ENCODE data around the gene GNB4.

GRCh38 chr3:179447251-179447650, 4.0 kb downstream of the GNB4 start:
- TF ChIP-seq CTCF (IDR thresholded peaks at IDR 0.05; ENCODE audit: poor library complexity) (no peak), EZH2 (IDR thresholded peaks at IDR 0.05; ENCODE audit: borderline replicate concordance) (no peak), EZH2phosphoT487 (IDR thresholded peaks at IDR 0.05; ENCODE audit: low read depth, severe bottlenecking, unreplicated experiment) (no peak)

Data from hepatocyte (in vitro differentiated cells).